IMR-90 (cell line): ENCODE results near the gene NKAIN4. TPM values are rescaled to one million over a fixed set of nuclear protein-coding genes. Genes with fewer than 3 reads are reported as not detected.

Source experiments
- ATAC-seq: fragments of 200-7000 bp; cut with Tn5 transposase; 2 replicates; pipeline ENCODE4 v1.9.1; 2020; ENCODE audit warnings: low read depth, mild to moderate bottlenecking, moderate library complexity
- BruUV-seq: library from RNA; stranded (reverse); fragments of 400-500 nt; replicated peaks from 2 replicates; lab custom pipeline; 2021; lab: Mats Ljungman, UMichigan
- CTCF ChIA-PET: fragments of 300-600 bp; formaldehyde crosslinking; extraction: SDS; loops from one replicate; lab custom pipeline; 2021; ENCODE audit warnings: antibody characterized with exemption; lab: Yijun Ruan, JAX
- POLR2A ChIA-PET: fragments of 300-600 bp; sonication (Branson Sonifier 250); formaldehyde crosslinking; loops from one replicate; lab custom pipeline; 2022; ENCODE audit warnings: antibody characterized with exemption; ENCODE audit not compliant: unreplicated experiment; lab: Charles Lee
- DNase-seq: peaks from one replicate; pipeline ENCODE4 v3.0.0; 2013
- H2AFZ ChIP-seq: replicated peaks from 2 replicates; pipeline ENCODE3; 2013; ENCODE audit warnings: low read length, mild to moderate bottlenecking; ENCODE audit not compliant: poor library complexity
- H2AK5ac ChIP-seq: 2 replicates; pipeline ENCODE4 v1.6.1; 2013; ENCODE audit warnings: low read depth, low read length, inconsistent platforms
- H2AK9ac ChIP-seq: replicated peaks from 2 replicates; pipeline ENCODE3; 2013; ENCODE audit warnings: mild to moderate bottlenecking, low read depth, low read length, moderate library complexity; ENCODE audit not compliant: poor library complexity
- H2BK120ac ChIP-seq: 2 replicates; pipeline ENCODE4 v1.6.1; 2013; ENCODE audit warnings: low read depth, low read length, inconsistent platforms
- H2BK15ac ChIP-seq: 3 replicates; pipeline ENCODE4 v1.6.1; 2013; ENCODE audit warnings: low read depth, low read length, inconsistent platforms
- H2BK20ac ChIP-seq: 2 replicates; pipeline ENCODE4 v1.6.1; 2013; ENCODE audit warnings: low read depth, mild to moderate bottlenecking, inconsistent platforms, low read length, moderate library complexity
- H2BK5ac ChIP-seq: 2 replicates; pipeline ENCODE4 v1.6.1; 2013; ENCODE audit warnings: mild to moderate bottlenecking, low read depth, low read length, inconsistent platforms; ENCODE audit not compliant: poor library complexity, severe bottlenecking
- H3K14ac ChIP-seq: replicated peaks from 2 replicates; pipeline ENCODE4 v1.6.1; 2013; ENCODE audit warnings: low read depth, low read length, inconsistent platforms
- H3K18ac ChIP-seq: 2 replicates; pipeline ENCODE4 v1.6.1; 2013; ENCODE audit warnings: low read depth, low read length, control low read depth
- H3K23ac ChIP-seq: 2 replicates; pipeline ENCODE4 v1.6.1; 2013; ENCODE audit warnings: low read depth, low read length, inconsistent platforms
- H3K27ac ChIP-seq: 2 replicates; pipeline ENCODE4 v1.5.1; 2013; ENCODE audit warnings: mild to moderate bottlenecking, control low read depth, low read length; ENCODE audit not compliant: insufficient read depth
- H3K27me3 ChIP-seq: 2 replicates; pipeline ENCODE4 v1.6.1; 2013; ENCODE audit warnings: low read length; ENCODE audit not compliant: control insufficient read depth, insufficient read depth
- H3K36me3 ChIP-seq: 2 replicates; pipeline ENCODE4 v1.6.1; 2013; ENCODE audit warnings: low read length, mixed read lengths; ENCODE audit not compliant: control insufficient read depth, insufficient read depth
- H3K4ac ChIP-seq: 2 replicates; pipeline ENCODE4 v1.6.1; 2013; ENCODE audit warnings: low read depth, low read length, inconsistent platforms
- H3K4me1 ChIP-seq: 2 replicates; pipeline ENCODE4 v1.6.1; 2013; ENCODE audit warnings: low read length, mixed read lengths; ENCODE audit not compliant: control insufficient read depth, insufficient read depth
- H3K4me2 ChIP-seq: 2 replicates; pipeline ENCODE4 v1.6.1; 2013; ENCODE audit warnings: low read depth, mild to moderate bottlenecking, control low read depth, low read length, moderate library complexity
- H3K4me3 ChIP-seq: 2 replicates; pipeline ENCODE4 v1.5.1; 2013; ENCODE audit warnings: low read depth, mild to moderate bottlenecking, control low read depth, low read length, moderate library complexity; ENCODE audit not compliant: insufficient read depth
- H3K56ac ChIP-seq: 2 replicates; pipeline ENCODE4 v1.6.1; 2013; ENCODE audit warnings: low read length, inconsistent platforms; ENCODE audit not compliant: insufficient read depth; ENCODE audit errors: extremely low read depth
- H3K79me1 ChIP-seq, 2 experiments: 2 replicates each; pipeline ENCODE4 v1.6.1; 2013; ENCODE audit warnings: low read length in 2 of 2, inconsistent platforms in 1 of 2, low read depth in 1 of 2
- H3K9ac ChIP-seq: 2 replicates; pipeline ENCODE4 v1.6.1; 2013; ENCODE audit warnings: low read depth, low read length, control low read depth
- H3K9me1 ChIP-seq: 2 replicates; pipeline ENCODE4 v1.6.1; 2013; ENCODE audit warnings: low read length, inconsistent platforms; ENCODE audit not compliant: insufficient read depth
- H3K9me3 ChIP-seq: 2 replicates; pipeline ENCODE4 v1.6.1; 2013; ENCODE audit warnings: low read length; ENCODE audit not compliant: control insufficient read depth, insufficient read depth
- H4K20me1 ChIP-seq: 2 replicates; pipeline ENCODE4 v1.6.1; 2013; ENCODE audit warnings: low read length, inconsistent platforms; ENCODE audit not compliant: insufficient read depth
- H4K5ac ChIP-seq: 2 replicates; pipeline ENCODE4 v1.6.1; 2013; ENCODE audit warnings: mild to moderate bottlenecking, low read depth, low read length, control low read depth
- H4K8ac ChIP-seq, 2 experiments: 2 replicates each; pipeline ENCODE4 v1.6.1; 2013; ENCODE audit warnings: low read depth in 2 of 2, low read length in 2 of 2, control low read depth in 1 of 2, inconsistent platforms in 1 of 2
- H4K91ac ChIP-seq: 2 replicates; pipeline ENCODE4 v1.6.1; 2013; ENCODE audit warnings: low read depth, low read length, inconsistent platforms; ENCODE audit not compliant: insufficient read depth
- BHLHE40 ChIP-seq: fragments of 150-350 bp; IDR thresholded peaks from 2 replicates; pipeline ENCODE4 v1.6.1; 2016; ENCODE audit warnings: mild to moderate bottlenecking, low read depth, low read length
- CEBPB ChIP-seq: IDR thresholded peaks from 2 replicates; pipeline ENCODE4 v1.6.1; 2012; ENCODE audit warnings: low read depth, low read length, improper control_type of control experiment
- MAFK ChIP-seq: IDR thresholded peaks from 2 replicates; pipeline ENCODE4 v1.6.1; 2012; ENCODE audit warnings: low read depth, low read length, improper control_type of control experiment
- NFE2L2 ChIP-seq: fragments of 150-350 bp; IDR thresholded peaks from 2 replicates; pipeline ENCODE4 v1.6.1; 2016; ENCODE audit warnings: low read depth, mild to moderate bottlenecking, low read length
- RFX5 ChIP-seq: IDR thresholded peaks from 2 replicates; pipeline ENCODE4 v1.8.0; 2012; ENCODE audit warnings: low read depth, mild to moderate bottlenecking, low read length, moderate library complexity
- WGBS, 2 experiments: methylation state at CpG; one replicate each; pipeline versions ENCODE4 v1.1.5 to v1.1.7; 2013; ENCODE audit warnings: missing lambda C conversion rate in 2 of 2; ENCODE audit not compliant: insufficient read length in 1 of 2; ENCODE audit errors: extremely low coverage in 2 of 2; 5-methylcytosine and 5-hydroxymethylcytosine counted together
- dilution Hi-C: fragments of 300-500 bp; cut with HindIII; formaldehyde crosslinking; loops from one replicate; pipeline ENCODE4 v1.14.3; 2018; ENCODE audit warnings: low sequenced_read_pairs; ENCODE audit not compliant: unreplicated experiment
- in situ Hi-C: fragments of 300-500 bp; cut with MboI; formaldehyde crosslinking; loops from 3 replicates; pipeline ENCODE4 v1.14.3; 2019; ENCODE audit warnings: low sequenced_read_pairs, inconsistent platforms, mixed read lengths
- intact Hi-C: fragments of 100-400 bp; cut with micrococcal nuclease; formaldehyde crosslinking; loops from 2 replicates; pipeline ENCODE4 v1.10.0; 2022
- polyA plus RNA-seq, 3 experiments: library from polyadenylated mRNA; depleted of rRNA; stranded (reverse); fragments of >200 nt; gene quantifications; 2 replicates each; pipeline ENCODE4 v1.2.3, GENCODE V29; 2012; ENCODE audit warnings: low replicate concordance in 1 of 3
- total RNA-seq: library from RNA; depleted of rRNA; stranded (reverse); fragments of >200 nt; gene quantifications from 2 replicates; pipeline ENCODE4 v1.2.3, GENCODE V29; 2012

NKAIN4 gene
- total and polyA plus RNA-seq, 2 of the 4 experiments (the other 2 are of a cell fraction): not detected

DNA sequence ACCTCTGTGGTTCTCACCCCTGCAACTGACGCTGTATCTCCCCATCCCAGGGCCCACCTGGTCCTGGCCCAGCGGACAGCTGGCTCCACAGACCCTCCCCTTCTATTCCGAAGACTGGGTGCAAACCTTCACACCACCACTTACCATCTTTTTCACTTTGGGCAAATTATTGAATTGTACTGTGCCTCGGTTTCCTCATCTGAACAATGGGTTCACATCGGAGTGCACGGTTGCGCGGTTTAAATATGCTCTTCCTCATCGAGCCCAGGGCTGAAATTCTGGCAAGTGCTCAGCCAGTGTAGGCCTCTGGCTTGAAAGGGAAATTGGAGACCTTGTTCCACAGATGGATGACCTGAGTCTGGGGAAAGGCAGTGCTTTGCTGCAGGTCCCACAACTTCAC, 15.5 kb upstream of the NKAIN4 start:
- H3K36me3 ChIP-seq: peaks cover 3% of the 10 kb centered on the region
- POLR2A ChIA-PET: no interaction called here
- BruUV-seq: no TSS peak
- ATAC-seq (no peak), DNase-seq (no peak)
- H2BK20ac ChIP-seq: no peak overlapping the region
- H3K9me3 ChIP-seq: no peaks in the 10 kb centered on the region
- H2AK9ac ChIP-seq: no peak overlapping the region
- H3K4ac ChIP-seq: no peak overlapping the region
- H2AK5ac ChIP-seq: no peak overlapping the region
- intact Hi-C loops (loop anchor here (5.0 kb wide), 2 partner anchors 37 to 52 kb away; partner anchors contain the start of gene YTHDF1), dilution Hi-C loops (no loop called here), in situ Hi-C loops (loop anchor here (5.0 kb wide), 1 partner anchor 37 kb away; no protein-coding TSS in a partner anchor)
- no peak overlapping the region for H2BK15ac ChIP-seq
- TF ChIP-seq BHLHE40: no peak
- no peak for TF ChIP-seq RFX5
- no peak for TF ChIP-seq MAFK
- TF ChIP-seq CEBPB: no peak
- no peak for TF ChIP-seq NFE2L2
- peaks cover 10% of the 10 kb centered on the region for H3K4me1 ChIP-seq
- no peak overlapping the region for H4K5ac ChIP-seq
- no peak overlapping the region for H2BK120ac ChIP-seq
- CTCF ChIA-PET: no interaction called here
- H4K91ac ChIP-seq: no peak overlapping the region
- 57% methylated on average over 1 of the region's 9 CpGs; no CpG with 5 or more reads in 1 of the 2 experiments for WGBS, 2 experiments
- H3K27ac ChIP-seq: no peak overlapping the region
- H3K79me1 ChIP-seq: peaks cover 0 to 22% of the 10 kb centered on the region in 2 experiments; a peak in 3 of 4 replicates
- no peak overlapping the region for H3K9ac ChIP-seq
- peaks cover 16% of the 10 kb centered on the region for H3K27me3 ChIP-seq
- H4K20me1 ChIP-seq: peaks cover 17% of the 10 kb centered on the region
- H3K23ac ChIP-seq: no peak overlapping the region
- H3K9me1 ChIP-seq: peaks cover 7% of the 10 kb centered on the region; the same call in 1 of the 2 replicates
- no peak overlapping the region for H3K4me3 ChIP-seq
- H2BK5ac ChIP-seq: no peak overlapping the region
- H2AFZ ChIP-seq: no peak overlapping the region
- no peak overlapping the region for H4K8ac ChIP-seq
- no peak overlapping the region for H3K4me2 ChIP-seq
- H3K14ac ChIP-seq: no peak overlapping the region
- H3K56ac ChIP-seq: no peak overlapping the region
- no peak overlapping the region for H3K18ac ChIP-seq
